ENCODE results near the gene NAA20. TPM values are rescaled to one million over a fixed set of nuclear protein-coding genes. Genes with fewer than 3 reads are reported as not detected.

The NAA20 gene
- total RNA-seq, 1 donor from 2014 or later: 38.1 TPM

DNA sequence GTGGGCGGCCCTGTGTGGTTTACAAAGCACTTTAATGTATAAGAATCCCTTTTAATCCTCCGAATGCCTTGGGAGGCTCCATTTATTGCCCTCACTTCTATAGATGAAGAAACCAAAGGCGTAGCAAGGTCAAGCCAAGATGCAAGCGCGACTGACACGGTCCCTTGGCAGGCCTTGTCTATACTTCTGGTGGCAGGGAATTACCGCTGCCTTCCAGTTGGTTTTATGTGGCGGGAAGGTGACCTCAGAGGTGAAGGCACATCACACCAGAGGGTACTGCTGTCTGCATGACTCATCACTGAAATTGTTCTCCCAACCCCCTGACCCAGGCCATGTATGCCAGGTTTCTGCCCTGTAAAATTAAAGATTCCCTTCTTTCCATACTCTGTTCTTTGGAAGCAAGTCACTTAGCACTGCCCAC, 36.1 kb upstream of the NAA20 start:
- peaks cover 21% of the 10 kb centered on the region for H3K36me3 Mint-ChIP-seq (ENCODE audit: insufficient read depth)
- peaks cover 15% of the 10 kb centered on the region for H3K4me1 Mint-ChIP-seq (ENCODE audit: low read depth)
- H3K4me3 Mint-ChIP-seq (ENCODE audit: low read depth): no peak overlapping the region
- no peak overlapping the region for H3K27ac Mint-ChIP-seq
- no peak for DNase-seq (ENCODE audit: low spot score, unreplicated experiment)
- TF ChIP-seq, protein P1, sequence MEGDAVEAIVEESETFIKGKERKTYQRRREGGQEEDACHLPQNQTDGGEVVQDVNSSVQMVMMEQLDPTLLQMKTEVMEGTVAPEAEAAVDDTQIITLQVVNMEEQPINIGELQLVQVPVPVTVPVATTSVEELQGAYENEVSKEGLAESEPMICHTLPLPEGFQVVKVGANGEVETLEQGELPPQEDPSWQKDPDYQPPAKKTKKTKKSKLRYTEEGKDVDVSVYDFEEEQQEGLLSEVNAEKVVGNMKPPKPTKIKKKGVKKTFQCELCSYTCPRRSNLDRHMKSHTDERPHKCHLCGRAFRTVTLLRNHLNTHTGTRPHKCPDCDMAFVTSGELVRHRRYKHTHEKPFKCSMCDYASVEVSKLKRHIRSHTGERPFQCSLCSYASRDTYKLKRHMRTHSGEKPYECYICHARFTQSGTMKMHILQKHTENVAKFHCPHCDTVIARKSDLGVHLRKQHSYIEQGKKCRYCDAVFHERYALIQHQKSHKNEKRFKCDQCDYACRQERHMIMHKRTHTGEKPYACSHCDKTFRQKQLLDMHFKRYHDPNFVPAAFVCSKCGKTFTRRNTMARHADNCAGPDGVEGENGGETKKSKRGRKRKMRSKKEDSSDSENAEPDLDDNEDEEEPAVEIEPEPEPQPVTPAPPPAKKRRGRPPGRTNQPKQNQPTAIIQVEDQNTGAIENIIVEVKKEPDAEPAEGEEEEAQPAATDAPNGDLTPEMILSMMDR (IDR thresholded peaks at IDR 0.05; ENCODE audit: unreplicated experiment): no peak
- no peaks in the 10 kb centered on the region for H3K27me3 Mint-ChIP-seq
- peaks cover 6% of the 10 kb centered on the region for H3K9me3 Mint-ChIP-seq (ENCODE audit: low read depth)

DNA sequence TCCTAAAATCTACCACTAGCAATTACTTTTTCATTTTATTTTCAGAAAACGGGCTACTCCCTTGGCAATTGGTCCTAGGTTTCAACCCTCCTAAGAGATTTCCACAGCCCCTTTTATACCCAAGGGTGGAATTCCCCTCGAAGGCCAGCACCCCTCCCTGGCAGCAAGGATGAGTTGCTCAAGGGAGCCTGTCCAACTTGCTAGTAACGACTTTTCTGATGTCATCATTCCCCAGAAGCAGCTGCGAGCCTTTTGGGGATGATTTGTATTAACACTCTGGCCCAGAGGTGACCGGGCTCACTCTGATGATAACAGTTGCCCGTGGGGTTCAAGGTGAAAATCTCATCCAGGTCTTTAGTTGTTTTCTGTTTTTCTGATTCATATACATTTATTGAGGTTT, 30.7 kb upstream of the NAA20 start:
- H3K9me3 Mint-ChIP-seq (ENCODE audit: low read depth): peaks cover 3% of the 10 kb centered on the region
- no peaks in the 10 kb centered on the region for H3K4me1 Mint-ChIP-seq (ENCODE audit: low read depth)
- no peak overlapping the region for H3K4me3 Mint-ChIP-seq (ENCODE audit: low read depth)
- peaks cover 4% of the 10 kb centered on the region for H3K36me3 Mint-ChIP-seq (ENCODE audit: insufficient read depth)
- DNase-seq (ENCODE audit: low spot score, unreplicated experiment): no peak
- TF ChIP-seq, protein P1 (IDR thresholded peaks at IDR 0.05; ENCODE audit: unreplicated experiment): no peak
- H3K27me3 Mint-ChIP-seq: no peaks in the 10 kb centered on the region
- no peak overlapping the region for H3K27ac Mint-ChIP-seq

DNA sequence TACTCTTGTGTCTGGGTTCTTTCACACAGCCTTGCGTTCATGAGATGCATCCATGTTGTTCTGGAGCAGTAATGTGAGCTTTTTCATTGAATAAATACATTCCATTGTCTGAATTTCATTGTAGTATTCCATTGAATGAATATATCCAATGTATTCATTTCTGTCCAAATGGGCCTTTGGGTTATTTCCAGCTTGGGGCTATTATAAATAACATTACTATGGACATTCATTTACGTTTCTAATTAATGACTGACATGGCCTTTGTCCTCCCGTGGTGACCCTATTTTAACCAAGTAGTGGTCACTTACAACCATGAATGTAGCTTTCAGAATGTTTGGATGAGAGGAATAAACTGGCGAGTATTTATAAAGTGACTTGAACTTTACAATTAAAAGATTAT, 30.1 kb upstream of the NAA20 start:
- peaks cover 3% of the 10 kb centered on the region for H3K9me3 Mint-ChIP-seq (ENCODE audit: low read depth)
- TF ChIP-seq, protein P1 (IDR thresholded peaks at IDR 0.05; ENCODE audit: unreplicated experiment): no peak
- H3K4me1 Mint-ChIP-seq (ENCODE audit: low read depth): no peaks in the 10 kb centered on the region
- H3K27me3 Mint-ChIP-seq: no peaks in the 10 kb centered on the region
- no peak for DNase-seq (ENCODE audit: low spot score, unreplicated experiment)
- no peak overlapping the region for H3K27ac Mint-ChIP-seq
- H3K4me3 Mint-ChIP-seq (ENCODE audit: low read depth): no peak overlapping the region
- peaks cover 4% of the 10 kb centered on the region for H3K36me3 Mint-ChIP-seq (ENCODE audit: insufficient read depth)

DNA sequence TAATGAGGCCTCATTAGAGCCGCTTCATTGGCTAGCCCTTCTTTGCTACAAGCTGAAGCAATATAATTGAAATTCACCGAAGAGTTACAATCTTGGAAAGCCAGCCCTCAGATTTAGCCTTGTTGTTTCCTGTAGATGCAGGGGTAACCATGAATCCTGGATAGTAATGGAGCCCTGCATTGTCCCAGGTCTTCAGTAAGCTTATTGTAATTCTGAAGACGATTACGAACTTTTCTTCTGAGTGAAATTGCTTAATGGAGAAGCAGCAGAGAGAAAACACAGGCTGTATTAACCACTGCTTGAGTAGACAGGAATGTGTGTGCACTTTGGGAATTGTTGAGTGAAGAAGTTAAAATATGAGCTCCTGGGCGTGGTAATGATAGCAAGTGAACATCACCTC, 26.3 kb upstream of the NAA20 start:
- TF ChIP-seq, protein P1 (IDR thresholded peaks at IDR 0.05; ENCODE audit: unreplicated experiment): no peak
- Mint-ChIP-seq H3K27me3 (no peaks in the 10 kb centered on the region), H3K27ac (no peak overlapping the region), H3K4me3 (ENCODE audit: low read depth) (no peak overlapping the region), H3K9me3 (ENCODE audit: low read depth) (no peaks in the 10 kb centered on the region), H3K4me1 (ENCODE audit: low read depth) (peaks cover 11% of the 10 kb centered on the region), H3K36me3 (ENCODE audit: insufficient read depth) (peaks cover 3% of the 10 kb centered on the region)
- no peak for DNase-seq (ENCODE audit: low spot score, unreplicated experiment)

DNA sequence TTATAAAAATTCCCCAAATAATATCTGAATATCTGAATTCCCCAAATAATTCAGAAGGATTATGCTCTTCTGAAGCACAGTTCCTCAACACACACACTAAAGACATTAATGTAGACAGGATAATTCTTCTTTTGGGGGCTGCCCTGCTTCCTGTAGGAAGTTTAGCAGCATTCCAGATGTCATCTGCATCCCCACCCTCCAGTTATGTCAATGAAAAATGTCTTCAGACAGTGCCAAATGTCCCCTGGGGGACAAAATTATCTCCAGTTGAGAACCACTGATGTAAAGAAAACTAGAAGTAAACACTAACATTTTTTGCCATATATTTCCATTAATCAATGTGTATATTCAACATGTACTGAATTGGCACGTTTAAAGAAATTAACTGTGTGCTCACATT, 25.9 kb upstream of the NAA20 start:
- Mint-ChIP-seq H3K9me3 (ENCODE audit: low read depth) (no peaks in the 10 kb centered on the region), H3K4me1 (ENCODE audit: low read depth) (peaks cover 11% of the 10 kb centered on the region), H3K36me3 (ENCODE audit: insufficient read depth) (peaks cover 2% of the 10 kb centered on the region), H3K27ac (no peak overlapping the region), H3K4me3 (ENCODE audit: low read depth) (no peak overlapping the region), H3K27me3 (no peaks in the 10 kb centered on the region)
- DNase-seq (ENCODE audit: low spot score, unreplicated experiment): no peak
- TF ChIP-seq, protein P1 (IDR thresholded peaks at IDR 0.05; ENCODE audit: unreplicated experiment): no peak
